DND-41 (cell line): ENCODE results near the gene PNISR.

Experiments used
- ATAC-seq: fragments of 200-7000 bp; cut with Tn5 transposase; 3 replicates; pipeline ENCODE4 v1.9.1; 2021; ENCODE audit warnings: low read depth; ENCODE audit not compliant: insufficient read depth
- DNase-seq: peaks from one replicate; pipeline ENCODE4 v3.0.0-alpha.2; 2020
- H2AFZ ChIP-seq: 2 replicates; pipeline ENCODE4 v1.6.0; 2012; ENCODE audit warnings: low read depth, low read length
- H3K27ac ChIP-seq: 2 replicates; pipeline ENCODE4 v1.5.1; 2012; ENCODE audit warnings: low read length, inconsistent platforms
- H3K27me3 ChIP-seq: fragments of 200-600 bp; sonication (generic); 2 replicates; pipeline ENCODE4 v1.6.0; 2012; ENCODE audit warnings: low read length, mild to moderate bottlenecking, inconsistent platforms; ENCODE audit not compliant: insufficient read depth, poor library complexity
- H3K36me3 ChIP-seq: 2 replicates; pipeline ENCODE4 v1.5.1; 2012; ENCODE audit warnings: low read length, inconsistent platforms; ENCODE audit not compliant: insufficient read depth
- H3K4me1 ChIP-seq: 2 replicates; pipeline ENCODE4 v1.5.1; 2012; ENCODE audit warnings: mild to moderate bottlenecking, low read length; ENCODE audit not compliant: insufficient read depth
- H3K4me2 ChIP-seq: 2 replicates; pipeline ENCODE4 v1.6.0; 2012; ENCODE audit warnings: mild to moderate bottlenecking, moderate library complexity, low read length, inconsistent platforms; ENCODE audit not compliant: insufficient read depth
- H3K4me3 ChIP-seq, 2 experiments: fragments of 200-600 bp in 1 of 2; shearing (Covaris generic) in 1 of 2; 2 replicates each; pipeline ENCODE4 v1.5.1; 2012 to 2016; ENCODE audit warnings: inconsistent platforms in 2 of 2, low read length in 2 of 2, mild to moderate bottlenecking in 2 of 2, low read depth in 1 of 2, moderate library complexity in 1 of 2
- H3K79me2 ChIP-seq: 2 replicates; pipeline ENCODE4 v1.6.0; 2012; ENCODE audit warnings: low read length, inconsistent platforms; ENCODE audit not compliant: insufficient read depth
- H3K9ac ChIP-seq: 2 replicates; pipeline ENCODE4 v1.6.0; 2012; ENCODE audit warnings: low read depth, mild to moderate bottlenecking, inconsistent platforms, low read length, moderate library complexity
- H3K9me3 ChIP-seq: 2 replicates; pipeline ENCODE4 v1.5.1; 2012; ENCODE audit warnings: low read length, moderate library complexity, mild to moderate bottlenecking, inconsistent platforms; ENCODE audit not compliant: insufficient read depth, severe bottlenecking
- H4K20me1 ChIP-seq: 2 replicates; pipeline ENCODE4 v1.6.0; 2012; ENCODE audit warnings: low read length; ENCODE audit not compliant: insufficient read depth
- CTCF ChIP-seq: IDR thresholded peaks from 2 replicates; pipeline ENCODE4 v1.5.1; 2012; ENCODE audit warnings: borderline replicate concordance, low read length, moderate library complexity, mild to moderate bottlenecking; ENCODE audit not compliant: poor library complexity, severe bottlenecking; ENCODE audit errors: extremely low read depth
- EZH2 ChIP-seq: IDR thresholded peaks from 3 replicates; pipeline ENCODE4 v1.6.1; 2012; ENCODE audit warnings: borderline replicate concordance, low read depth, mild to moderate bottlenecking, moderate library complexity, low read length, inconsistent platforms; ENCODE audit not compliant: severe bottlenecking

PNISR gene

GRCh38 chr6:99364026-99364425 is 61.1 kb downstream of the PNISR start:
- DNase-seq: no peak
- TF ChIP-seq EZH2: no peak
- no peak for TF ChIP-seq CTCF
- Histone ChIP-seq H2AFZ (no peak overlapping the region), H3K36me3 (no peaks in the 10 kb centered on the region; the same call in 1 of the 2 replicates), H3K27ac (no peak overlapping the region), H3K9ac (no peak overlapping the region), H3K27me3 (peaks cover 3% of the 10 kb centered on the region), H3K4me1 (no peaks in the 10 kb centered on the region), H4K20me1 (no peaks in the 10 kb centered on the region), H3K79me2 (no peaks in the 10 kb centered on the region), H3K4me2 (no peak overlapping the region), H3K9me3 (no peaks in the 10 kb centered on the region), H3K4me3 (no peak overlapping the region)
- ATAC-seq: no peak

- Histone ChIP-seq H3K36me3 (no peaks in the 10 kb centered on the region), H4K20me1 (no peaks in the 10 kb centered on the region), H3K27ac (no peak overlapping the region), H3K4me1 (no peaks in the 10 kb centered on the region), H2AFZ (no peak overlapping the region), H3K27me3 (peaks cover 3% of the 10 kb centered on the region), H3K9ac (no peak overlapping the region), H3K9me3 (no peaks in the 10 kb centered on the region), H3K79me2 (no peaks in the 10 kb centered on the region), H3K4me3 (no peak overlapping the region), H3K4me2 (no peak overlapping the region)
- TF ChIP-seq CTCF: no peak
- TF ChIP-seq EZH2: no peak
- DNase-seq (no peak), ATAC-seq (no peak)
Measured at GRCh38 chr6:99362678-99363268, 62.3 kb downstream of the PNISR start.

- Histone ChIP-seq H3K79me2 (no peaks in the 10 kb centered on the region), H3K9me3 (no peaks in the 10 kb centered on the region), H3K4me3 (no peak overlapping the region), H4K20me1 (no peaks in the 10 kb centered on the region), H3K27me3 (peaks cover 3% of the 10 kb centered on the region), H3K27ac (no peak overlapping the region), H3K4me2 (no peak overlapping the region), H3K4me1 (no peaks in the 10 kb centered on the region), H2AFZ (no peak overlapping the region), H3K9ac (no peak overlapping the region), H3K36me3 (no peaks in the 10 kb centered on the region)
- ATAC-seq (no peak), DNase-seq (no peak)
- no peak for TF ChIP-seq EZH2
- TF ChIP-seq CTCF: no peak
Measured at GRCh38 chr6:99359800-99360199, 65.3 kb downstream of the PNISR start.

- no peak overlapping the region for H3K4me2 ChIP-seq
- no peaks in the 10 kb centered on the region for H3K4me1 ChIP-seq
- no peak for DNase-seq
- TF ChIP-seq EZH2: no peak
- no peak for TF ChIP-seq CTCF
- ATAC-seq: no peak
- H4K20me1 ChIP-seq: no peaks in the 10 kb centered on the region
- H3K9ac ChIP-seq: no peak overlapping the region
- peaks cover 2% of the 10 kb centered on the region for H3K27me3 ChIP-seq
- no peak overlapping the region for H2AFZ ChIP-seq
- no peaks in the 10 kb centered on the region for H3K79me2 ChIP-seq
- H3K4me3 ChIP-seq: no peak overlapping the region
- no peaks in the 10 kb centered on the region for H3K36me3 ChIP-seq
- H3K9me3 ChIP-seq: no peaks in the 10 kb centered on the region
- H3K27ac ChIP-seq: no peak overlapping the region
Measured at GRCh38 chr6:99356641-99357040, 68.5 kb downstream of the PNISR start.
